ENCODE measurements around the gene CD55.

GRCh38 chr1:207355513-207356295 lies 34.2 kb downstream of the CD55 start:
- no peak for TF ChIP-seq CTCF (IDR thresholded peaks at IDR 0.05)
- no peak for TF ChIP-seq POLR2A (IDR thresholded peaks at IDR 0.05)

All from right lobe of liver (tissue), 4 donors.